Uterus (tissue), 2 donors: ENCODE measurements around the gene GMEB2.

Experiments used
- CTCF ChIP-seq, 4 experiments: fragments of 200-600 bp in 2 of 4; fragments of 450-650 bp in 2 of 4; sonication (generic) in 2 of 4; IDR thresholded peaks; one replicate each; pipeline ENCODE4 v1.5.1; 2016 to 2019; ENCODE audit warnings: antibody characterized with exemption in 4 of 4, mild to moderate bottlenecking in 2 of 4, moderate library complexity in 1 of 4
- POLR2A ChIP-seq, 2 donors: fragments of 450-650 bp; IDR thresholded peaks; one replicate each; pipeline ENCODE4 v1.6.1; 2016; ENCODE audit warnings: antibody characterized with exemption in 2 of 2, mild to moderate bottlenecking in 1 of 2, moderate library complexity in 1 of 2

GRCh38 chr20:63578224-63579016 lies 48.5 kb downstream of the GMEB2 start:
- TF ChIP-seq CTCF (IDR thresholded peaks at IDR 0.05) (no peak), POLR2A (IDR thresholded peaks at IDR 0.05) (no peak)
